Activated CD8-positive, alpha-beta memory T cell treated with anti-CD3 and anti-CD28 coated beads, Interleukin-2, amount 10 ng/mL, durations not matched to agents 7 days and 5 days (primary cell): ENCODE results near the gene CNKSR2. TPM values are rescaled to one million over a fixed set of nuclear protein-coding genes. Genes with fewer than 3 reads are reported as not detected.

Source experiments
- ATAC-seq: fragments of 150-1000 bp; cut with Tn5 transposase; one replicate; pipeline ENCODE4 v1.10.0; 2021; ENCODE audit warnings: moderate library complexity
- CTCF ChIA-PET: fragments of 350-600 bp; sonication (Branson Sonifier 250); formaldehyde crosslinking; loops from one replicate; lab custom pipeline; 2021; ENCODE audit warnings: antibody characterized with exemption; lab: Charles Lee
- DNase-seq: peaks from one replicate; pipeline ENCODE4 v3.0.0-alpha.2; 2020
- H3K27ac Mint-ChIP-seq: one replicate; pipeline ENCODE4 v1.8.0; 2021; ENCODE audit warnings: mild to moderate bottlenecking, mixed read lengths
- H3K27me3 Mint-ChIP-seq: one replicate; pipeline ENCODE4 v1.8.0; 2021; ENCODE audit warnings: mixed read lengths
- H3K36me3 Mint-ChIP-seq: one replicate; pipeline ENCODE4 v1.8.0; 2021; ENCODE audit warnings: mild to moderate bottlenecking, mixed read lengths
- H3K4me1 Mint-ChIP-seq: one replicate; pipeline ENCODE4 v1.8.0; 2021; ENCODE audit warnings: mixed read lengths
- H3K4me3 Mint-ChIP-seq: one replicate; pipeline ENCODE4 v1.8.0; 2021; ENCODE audit warnings: mild to moderate bottlenecking, moderate library complexity, mixed read lengths
- H3K9me3 Mint-ChIP-seq: one replicate; pipeline ENCODE4 v1.8.0; 2022; ENCODE audit warnings: low read depth, mixed read lengths
- total RNA-seq, 2 experiments: library from RNA; stranded (reverse); gene quantifications; one replicate each; pipeline ENCODE4 v1.2.3, GENCODE V29; 2021

CNKSR2 gene
- total RNA-seq, 2 experiments from 2014 or later: 6.3 to 6.7 TPM

DNA sequence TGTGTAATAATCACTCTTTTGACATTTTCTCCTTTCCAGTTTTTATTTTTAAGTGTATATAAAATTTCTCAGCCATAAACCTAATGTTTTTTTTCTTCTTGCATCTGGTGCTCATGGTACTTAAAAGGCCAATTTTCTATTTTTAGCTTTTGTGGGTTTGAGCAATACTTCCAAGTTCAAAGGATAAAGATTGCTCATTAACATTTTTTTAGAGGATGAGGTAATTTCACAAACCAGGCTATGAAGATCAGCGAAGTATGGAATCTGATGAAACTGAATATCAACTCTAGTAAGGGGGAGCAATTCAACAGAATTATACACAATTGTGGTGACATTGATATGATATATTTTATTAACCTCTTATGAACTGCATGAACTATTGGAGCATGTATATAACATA is 309.7 kb downstream of the CNKSR2 start:
- H3K4me3 Mint-ChIP-seq: no peak overlapping the region
- no peak for DNase-seq
- peaks cover 3% of the 10 kb centered on the region for H3K27me3 Mint-ChIP-seq
- no peak overlapping the region for H3K27ac Mint-ChIP-seq
- H3K4me1 Mint-ChIP-seq: no peaks in the 10 kb centered on the region
- no peak for ATAC-seq
- no peaks in the 10 kb centered on the region for H3K36me3 Mint-ChIP-seq
- CTCF ChIA-PET: no interaction called here
- H3K9me3 Mint-ChIP-seq: no peaks in the 10 kb centered on the region

DNA sequence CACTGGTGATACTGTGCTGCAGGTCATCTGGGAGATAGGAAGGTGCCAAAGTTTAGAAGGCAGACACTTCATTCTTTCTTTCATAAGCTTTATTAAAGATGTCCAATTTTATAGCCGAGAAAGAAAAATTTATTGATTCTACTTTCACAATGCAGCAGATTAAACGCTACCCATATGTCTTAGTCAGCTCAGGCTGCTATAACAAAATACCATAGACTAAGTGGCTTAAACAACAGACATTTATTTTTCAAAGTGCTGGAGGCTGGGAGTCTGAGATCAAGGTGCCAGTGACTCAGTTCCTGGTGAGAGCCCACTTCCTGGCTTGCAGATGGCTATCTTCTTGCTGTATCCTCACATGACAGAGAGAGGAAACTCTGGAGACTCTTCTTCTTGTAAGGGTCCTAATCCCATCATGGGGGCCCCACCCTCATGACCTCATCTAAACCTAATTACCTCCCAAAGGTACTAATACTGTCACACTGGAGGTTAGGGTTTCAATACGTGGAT is 317.3 kb downstream of the CNKSR2 start:
- H3K27ac Mint-ChIP-seq: no peak overlapping the region
- no peaks in the 10 kb centered on the region for H3K27me3 Mint-ChIP-seq
- H3K4me3 Mint-ChIP-seq: no peak overlapping the region
- ATAC-seq (no peak), DNase-seq (no peak)
- CTCF ChIA-PET: no interaction called here
- no peaks in the 10 kb centered on the region for H3K9me3 Mint-ChIP-seq
- H3K36me3 Mint-ChIP-seq: no peaks in the 10 kb centered on the region
- peaks cover 7% of the 10 kb centered on the region for H3K4me1 Mint-ChIP-seq

DNA sequence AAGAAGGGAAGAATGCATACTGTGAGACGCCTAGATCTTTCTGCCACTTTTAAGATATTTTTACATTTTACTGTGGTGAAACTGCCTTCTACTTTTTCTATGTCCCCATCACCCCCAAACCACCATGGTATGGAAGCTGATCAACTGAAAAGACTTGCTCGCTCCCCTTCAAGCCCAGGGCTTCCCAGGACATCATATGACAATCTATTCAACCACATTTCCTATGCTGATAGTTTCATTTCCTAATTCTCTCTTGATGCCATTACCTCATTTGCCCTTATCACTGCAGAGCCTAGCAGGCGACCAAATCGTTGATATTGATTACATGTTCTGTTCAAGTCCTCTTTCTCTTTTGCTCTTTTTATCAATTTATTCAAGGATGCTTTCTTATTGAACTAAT is 324.1 kb downstream of the CNKSR2 start:
- DNase-seq: no peak
- no peaks in the 10 kb centered on the region for H3K36me3 Mint-ChIP-seq
- no peak overlapping the region for H3K4me3 Mint-ChIP-seq
- no peak overlapping the region for H3K27ac Mint-ChIP-seq
- CTCF ChIA-PET: no interaction called here
- no peak for ATAC-seq
- H3K4me1 Mint-ChIP-seq: no peaks in the 10 kb centered on the region
- H3K27me3 Mint-ChIP-seq: no peaks in the 10 kb centered on the region
- H3K9me3 Mint-ChIP-seq: no peaks in the 10 kb centered on the region

DNA sequence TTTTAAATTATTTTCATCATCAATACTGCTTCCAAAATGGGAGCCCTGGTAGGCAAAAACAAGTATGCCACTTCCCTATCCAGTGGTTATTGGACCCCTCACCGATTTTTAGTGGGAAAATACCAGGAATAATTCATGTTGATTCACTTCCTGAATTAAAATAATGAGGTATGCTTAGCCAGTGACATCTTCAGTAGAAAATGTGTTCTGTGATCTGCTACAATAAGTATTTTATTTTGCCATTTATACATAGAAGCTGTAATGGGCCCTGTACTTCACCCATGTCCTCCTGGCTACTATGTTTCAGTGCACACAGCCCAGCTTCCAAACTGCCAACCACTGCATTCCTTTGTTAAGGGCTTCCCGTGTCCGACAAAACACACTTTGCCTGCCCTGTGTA is 324.9 kb downstream of the CNKSR2 start:
- Mint-ChIP-seq H3K9me3 (no peaks in the 10 kb centered on the region), H3K27me3 (no peaks in the 10 kb centered on the region), H3K4me1 (no peaks in the 10 kb centered on the region), H3K36me3 (no peaks in the 10 kb centered on the region), H3K4me3 (no peak overlapping the region), H3K27ac (no peak overlapping the region)
- ATAC-seq (no peak), DNase-seq (no peak)
- CTCF ChIA-PET: no interaction called here

DNA sequence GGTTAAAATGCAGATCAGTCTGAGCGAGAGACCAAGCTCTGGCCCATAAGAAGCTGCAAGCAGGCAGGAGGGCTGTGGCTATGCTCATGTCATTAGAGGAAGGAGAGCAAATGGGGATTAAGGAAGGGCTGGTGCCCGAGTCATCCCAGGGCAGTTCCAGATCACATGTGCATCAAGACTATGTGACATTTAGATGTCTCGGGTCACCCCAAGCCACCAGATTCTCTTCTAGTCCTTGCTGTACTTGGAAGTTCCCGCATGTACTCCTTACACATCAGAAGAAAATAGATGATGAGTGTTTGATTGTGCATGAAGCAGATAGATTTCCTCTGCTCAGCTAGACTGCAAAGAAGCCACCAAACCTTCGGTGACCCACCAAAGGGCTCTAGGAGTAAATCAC is 326.1 kb downstream of the CNKSR2 start:
- Mint-ChIP-seq H3K27ac (no peak overlapping the region), H3K36me3 (no peaks in the 10 kb centered on the region), H3K27me3 (no peaks in the 10 kb centered on the region), H3K4me1 (no peaks in the 10 kb centered on the region), H3K9me3 (no peaks in the 10 kb centered on the region), H3K4me3 (no peak overlapping the region)
- DNase-seq (no peak), ATAC-seq (no peak)
- CTCF ChIA-PET: no interaction called here

DNA sequence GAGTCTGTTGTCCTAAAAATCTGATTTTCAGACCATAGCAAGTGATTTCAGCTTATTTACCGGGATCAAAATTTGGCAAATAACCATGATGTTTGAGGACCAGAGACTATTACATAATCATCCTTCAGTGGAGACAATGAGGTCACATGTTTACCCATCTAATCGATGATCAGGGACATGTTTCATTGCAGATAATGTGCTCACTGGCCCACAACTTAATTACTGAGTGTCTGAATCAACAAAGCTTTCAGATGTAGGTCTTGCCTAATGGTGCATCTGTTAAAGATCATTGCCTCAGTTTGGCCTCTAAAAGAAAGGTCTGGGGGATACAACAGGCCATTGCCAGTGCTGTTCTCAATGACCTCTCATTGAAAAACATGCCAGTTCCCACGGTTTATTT is 326.7 kb downstream of the CNKSR2 start:
- CTCF ChIA-PET: no interaction called here
- Mint-ChIP-seq H3K9me3 (no peaks in the 10 kb centered on the region), H3K27ac (no peak overlapping the region), H3K4me3 (no peak overlapping the region), H3K36me3 (no peaks in the 10 kb centered on the region), H3K27me3 (no peaks in the 10 kb centered on the region), H3K4me1 (no peaks in the 10 kb centered on the region)
- DNase-seq (no peak), ATAC-seq (no peak)

DNA sequence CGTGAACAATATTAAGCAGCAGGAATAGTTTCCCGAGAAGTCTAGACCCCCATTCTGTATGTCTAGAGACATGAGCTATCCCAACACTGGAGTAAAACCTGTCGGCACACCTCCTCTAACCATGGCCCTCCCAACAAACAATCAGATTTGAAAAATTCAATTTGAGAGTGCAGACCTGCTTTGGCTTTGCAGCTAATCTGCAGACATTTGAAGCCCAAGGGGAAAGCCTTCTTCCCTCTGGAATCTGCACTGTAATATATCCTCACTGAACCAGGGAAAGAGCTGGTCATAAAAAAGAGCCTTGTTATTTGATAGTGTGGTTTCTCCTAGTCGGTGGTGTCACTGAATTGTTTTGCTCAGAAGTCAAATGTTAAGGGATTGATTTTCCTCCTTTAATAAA is 328.5 kb downstream of the CNKSR2 start:
- no peaks in the 10 kb centered on the region for H3K27me3 Mint-ChIP-seq
- H3K4me1 Mint-ChIP-seq: no peaks in the 10 kb centered on the region
- H3K4me3 Mint-ChIP-seq: no peak overlapping the region

More for the DNA sequence above, 328.5 kb downstream of the CNKSR2 start:
- Mint-ChIP-seq H3K27ac (no peak overlapping the region), H3K9me3 (no peaks in the 10 kb centered on the region), H3K36me3 (no peaks in the 10 kb centered on the region)
- CTCF ChIA-PET: no interaction called here
- no peak for DNase-seq
- no peak for ATAC-seq
